ENCODE data around the gene CST9.

- no peak for TF ChIP-seq CTCF (IDR thresholded peaks at IDR 0.05; ENCODE audit: borderline replicate concordance, extremely low read depth, low read length, poor library complexity, severe bottlenecking)
- TF ChIP-seq EZH2 (IDR thresholded peaks at IDR 0.05; ENCODE audit: borderline replicate concordance, low read depth, low read length, severe bottlenecking): no peak
Measured at GRCh38 chr20:23585808-23586734, 19.6 kb downstream of the CST9 start.

All from DND-41 (cell line).